GM18517 (cell line): Measurements from ENCODE around the gene FAM25C.
"Not testable (repeated sequence)": the region's sequence is repeated elsewhere in the genome, so short reads cannot be mapped to it uniquely, and the experiment has no call there.

Source experiments
- ATAC-seq: cut with Tn5 transposase; IDR thresholded peaks from one replicate; pipeline ENCODE4 v1.9.1; 2021; ENCODE audit warnings: mild to moderate bottlenecking, moderate library complexity; ENCODE audit not compliant: unreplicated experiment

The FAM25C gene

GRCh38 chr10:47999691-48000090 lies at the start of gene FAM25C:
FAM25C (minus strand) TSS chr10:47999791; CDS start chr10:47999765, 26 bp downstream.
- ATAC-seq, result not testable (repeated sequence)

- not testable (repeated sequence) for ATAC-seq
These were observed 45.0 kb upstream of the FAM25C start for GRCh38 chr10:48044557-48044956.

GRCh38 chr10:48031390-48031789 lies 31.8 kb upstream of the FAM25C start:
- not testable (repeated sequence) for ATAC-seq

GRCh38 chr10:48002306-48002705 lies 2.7 kb upstream of the FAM25C start:
- ATAC-seq, result not testable (repeated sequence)

DNA sequence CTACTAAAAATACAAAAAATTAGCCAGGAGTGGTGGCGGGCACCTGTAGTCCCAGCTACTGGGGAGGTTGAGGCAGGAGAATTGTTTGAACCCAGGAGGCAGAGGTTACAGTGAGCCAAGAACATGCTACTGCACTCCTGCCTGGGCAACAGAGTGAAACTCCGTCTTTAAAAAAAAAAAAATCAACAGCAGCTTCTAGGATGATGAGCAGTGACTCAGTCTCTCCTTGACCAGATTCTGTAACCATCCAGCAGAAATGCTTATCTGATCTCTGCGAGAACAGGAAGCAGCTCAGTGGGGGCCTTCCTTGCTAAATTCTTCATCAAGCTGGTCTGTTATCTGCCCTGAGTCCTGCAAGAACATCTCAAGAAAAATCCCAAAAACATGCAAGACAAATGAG lies 5.5 kb downstream of the FAM25C start:
- not testable (repeated sequence) for ATAC-seq

- ATAC-seq, result not testable (repeated sequence)
These were observed 7.0 kb downstream of the FAM25C start for GRCh38 chr10:47992560-47992959.

- not testable (repeated sequence) for ATAC-seq
These were observed 7.9 kb downstream of the FAM25C start for GRCh38 chr10:47991706-47992105.

GRCh38 chr10:47990097-47990496 lies 9.5 kb downstream of the FAM25C start:
- ATAC-seq, result not testable (repeated sequence)

DNA sequence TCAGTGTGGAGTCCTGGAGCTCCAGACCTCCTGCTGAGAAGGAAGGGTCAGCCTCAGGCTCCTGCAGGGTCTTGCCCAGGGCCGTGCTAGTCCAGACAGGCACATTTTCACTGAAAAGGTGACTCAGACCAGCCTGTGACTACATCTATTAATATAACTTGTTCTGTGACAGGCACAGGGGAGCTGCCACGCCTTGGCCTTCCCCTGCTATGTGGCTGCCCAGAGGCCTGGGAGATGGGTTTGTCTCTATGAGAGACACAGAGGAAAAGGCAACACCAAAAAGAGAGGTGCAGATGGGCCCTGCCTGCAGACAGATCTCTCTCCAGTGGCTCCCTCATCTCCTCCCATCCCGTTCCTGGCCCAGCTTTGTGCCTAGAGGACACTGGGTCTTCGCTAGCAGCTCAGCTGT lies 10.0 kb downstream of the FAM25C start:
- not testable (repeated sequence) for ATAC-seq

- not testable (repeated sequence) for ATAC-seq
These were observed 10.7 kb downstream of the FAM25C start for GRCh38 chr10:47988718-47989541.

GRCh38 chr10:47987952-47988351 lies 11.6 kb downstream of the FAM25C start:
- not testable (repeated sequence) for ATAC-seq

GRCh38 chr10:47986413-47987230 lies 13.0 kb downstream of the FAM25C start:
- ATAC-seq, result not testable (repeated sequence)

- ATAC-seq, result not testable (repeated sequence)
These were observed 24.2 kb downstream of the FAM25C start for GRCh38 chr10:47975409-47975808.

- ATAC-seq, result not testable (repeated sequence)
These were observed 26.5 kb downstream of the FAM25C start for GRCh38 chr10:47973131-47973530.

DNA sequence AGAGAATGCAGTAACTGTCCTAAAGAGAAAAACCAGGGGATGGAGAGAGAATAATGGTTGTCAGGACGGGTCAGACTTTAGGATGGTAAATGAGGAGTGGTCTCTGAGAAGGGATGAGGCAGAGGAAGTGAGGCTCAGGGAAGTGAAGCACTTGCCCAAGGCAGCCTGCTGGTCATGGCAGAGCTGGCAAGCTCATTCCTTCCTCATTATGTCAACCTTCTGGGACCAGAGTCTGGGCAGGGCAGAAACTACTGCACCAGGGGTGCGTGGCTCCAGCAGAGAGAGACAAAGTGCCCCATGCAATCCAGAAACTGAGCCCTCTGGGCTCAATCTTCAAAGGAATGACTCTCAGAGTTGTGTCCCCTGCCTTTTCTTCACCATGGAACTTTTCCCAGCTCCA lies 27.5 kb downstream of the FAM25C start:
- ATAC-seq, result not testable (repeated sequence)

- not testable (repeated sequence) for ATAC-seq
These were observed 28.0 kb downstream of the FAM25C start for GRCh38 chr10:47971598-47971997.

DNA sequence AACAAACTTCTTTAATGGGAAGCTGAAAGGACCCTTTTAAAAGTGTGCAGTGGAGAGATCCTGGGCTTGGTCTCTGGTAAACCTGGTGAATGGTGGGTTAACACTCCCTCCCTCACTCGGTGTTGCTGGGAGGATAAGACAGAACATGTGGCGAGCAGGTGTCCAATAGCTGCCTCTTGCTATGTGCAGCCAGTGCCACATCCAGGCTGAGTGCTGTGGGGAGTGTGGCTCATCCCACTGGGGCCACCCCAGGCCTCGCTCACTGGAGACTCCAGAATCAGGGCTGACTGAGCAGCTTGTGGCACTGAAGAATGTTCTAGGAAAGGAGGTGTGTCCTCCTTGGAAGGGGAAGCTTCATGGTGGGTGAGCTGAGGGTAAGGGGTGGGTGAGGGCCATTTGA lies 29.5 kb downstream of the FAM25C start:
- not testable (repeated sequence) for ATAC-seq

DNA sequence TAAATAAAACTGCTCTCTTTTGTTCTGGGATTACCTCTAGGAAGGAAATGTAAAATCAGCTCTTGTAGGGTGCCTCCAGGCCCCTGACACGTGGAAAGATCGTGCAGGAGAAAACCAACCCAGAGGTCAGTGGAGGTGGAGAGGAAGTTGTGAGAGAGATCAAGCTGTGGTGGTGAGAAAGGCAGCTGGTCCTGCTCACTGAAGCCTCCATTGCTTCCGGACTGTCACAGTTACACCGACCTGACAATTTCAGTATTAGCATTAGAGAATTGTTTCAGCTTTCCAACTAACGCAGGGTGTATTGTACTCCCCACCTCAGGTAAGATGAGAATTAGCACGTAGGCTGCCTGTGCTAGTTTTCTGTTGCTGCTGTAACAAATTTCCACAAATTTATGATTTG lies 30.6 kb downstream of the FAM25C start:
- ATAC-seq, result not testable (repeated sequence)

- ATAC-seq, result not testable (repeated sequence)
These were observed 35.1 kb downstream of the FAM25C start for GRCh38 chr10:47964280-47965063.

DNA sequence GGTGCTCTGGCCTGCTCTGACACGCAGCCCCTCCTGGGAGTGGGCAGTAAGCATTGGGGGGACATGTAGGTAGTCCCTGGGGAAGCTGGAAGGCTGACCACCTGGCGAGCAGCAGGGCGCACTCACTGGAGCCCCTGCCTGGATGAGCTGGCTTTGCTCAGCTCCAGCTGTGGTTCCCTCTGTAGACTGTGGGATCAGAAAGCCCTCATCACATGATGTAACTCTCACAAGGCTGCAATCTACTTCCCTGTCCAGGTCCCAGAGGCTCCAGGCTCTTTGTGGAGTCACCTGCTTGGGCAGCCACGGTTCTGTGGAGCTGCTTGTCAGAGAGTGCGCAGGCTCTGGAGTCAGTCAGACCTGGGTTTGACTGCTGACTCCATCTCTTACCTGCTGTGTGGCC lies 36.8 kb downstream of the FAM25C start:
- not testable (repeated sequence) for ATAC-seq

DNA sequence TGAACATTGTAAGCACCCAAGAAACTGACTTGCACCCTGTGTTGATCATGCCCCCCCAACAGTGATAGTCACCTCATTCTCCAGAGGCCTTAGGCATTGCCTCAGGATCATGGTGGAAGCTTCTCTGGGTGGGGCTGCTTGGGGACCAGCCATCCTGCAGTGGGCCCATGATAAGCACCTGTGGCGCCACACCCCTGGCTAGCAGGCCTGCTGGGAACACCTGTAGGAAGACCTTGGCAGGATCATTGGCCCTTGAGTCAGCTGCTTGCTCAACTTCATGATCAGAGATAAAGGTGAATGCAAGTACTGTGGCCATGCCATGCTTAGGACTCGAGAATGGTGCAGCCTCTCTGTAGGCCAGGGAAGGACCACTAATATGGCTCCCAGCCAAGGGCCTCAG lies 38.9 kb downstream of the FAM25C start:
- not testable (repeated sequence) for ATAC-seq
